Parathyroid adenoma (tissue), 2 donors: Measurements from ENCODE around the gene ZSCAN23.

Experiments
- H2AFZ ChIP-seq: fragments of 300-600 bp; sonication (generic); one replicate; pipeline ENCODE4 v1.7.0; 2017; ENCODE audit warnings: antibody characterized with exemption, mild to moderate bottlenecking
- H3K27ac ChIP-seq: fragments of 300-600 bp; sonication (generic); one replicate; pipeline ENCODE4 v1.7.0; 2017
- H3K27me3 ChIP-seq: fragments of 300-600 bp; sonication (generic); one replicate; pipeline ENCODE4 v1.7.0; 2017; ENCODE audit warnings: low read length; ENCODE audit not compliant: control insufficient read depth, insufficient read depth
- H3K36me3 ChIP-seq: fragments of 300-600 bp; sonication (generic); one replicate; pipeline ENCODE4 v1.7.0; 2017; ENCODE audit warnings: low read length; ENCODE audit not compliant: control insufficient read depth, insufficient read depth
- H3K4me1 ChIP-seq: fragments of 300-600 bp; sonication (generic); one replicate; pipeline ENCODE4 v1.7.0; 2017; ENCODE audit warnings: control low read depth
- H3K4me2 ChIP-seq: fragments of 300-600 bp; sonication (generic); one replicate; pipeline ENCODE4 v1.7.0; 2017; ENCODE audit warnings: low read length
- H3K4me3 ChIP-seq: fragments of 300-600 bp; sonication (generic); one replicate; pipeline ENCODE4 v1.7.0; 2017; ENCODE audit warnings: low read depth, low read length
- H3K79me2 ChIP-seq: fragments of 300-600 bp; sonication (generic); one replicate; pipeline ENCODE4 v1.7.0; 2017; ENCODE audit warnings: control low read depth
- H3K9ac ChIP-seq: fragments of 300-600 bp; sonication (generic); one replicate; pipeline ENCODE4 v1.7.0; 2017; ENCODE audit warnings: mild to moderate bottlenecking
- H3K9me3 ChIP-seq: fragments of 300-600 bp; sonication (generic); one replicate; pipeline ENCODE4 v1.7.0; 2017; ENCODE audit warnings: low read length; ENCODE audit not compliant: control insufficient read depth
- TF ChIP-seq, protein P1 (sequence below): fragments of 300-600 bp; sonication (generic); IDR thresholded peaks from one replicate; pipeline ENCODE4 v1.7.0; 2017; ENCODE audit warnings: antibody characterized with exemption, mild to moderate bottlenecking
- donor health status: primary hyperparathyroidism.

ZSCAN23 gene

GRCh38 chr6:28488916-28489365 is 45.6 kb upstream of the ZSCAN23 start:
- Histone ChIP-seq H3K27ac (no peak overlapping the region), H3K4me2 (no peak overlapping the region), H3K79me2 (no peaks in the 10 kb centered on the region), H3K9me3 (no peaks in the 10 kb centered on the region), H3K9ac (no peak overlapping the region), H2AFZ (no peak overlapping the region), H3K27me3 (no peaks in the 10 kb centered on the region), H3K4me3 (no peak overlapping the region), H3K36me3 (no peaks in the 10 kb centered on the region), H3K4me1 (no peaks in the 10 kb centered on the region)
- TF ChIP-seq, protein P1, sequence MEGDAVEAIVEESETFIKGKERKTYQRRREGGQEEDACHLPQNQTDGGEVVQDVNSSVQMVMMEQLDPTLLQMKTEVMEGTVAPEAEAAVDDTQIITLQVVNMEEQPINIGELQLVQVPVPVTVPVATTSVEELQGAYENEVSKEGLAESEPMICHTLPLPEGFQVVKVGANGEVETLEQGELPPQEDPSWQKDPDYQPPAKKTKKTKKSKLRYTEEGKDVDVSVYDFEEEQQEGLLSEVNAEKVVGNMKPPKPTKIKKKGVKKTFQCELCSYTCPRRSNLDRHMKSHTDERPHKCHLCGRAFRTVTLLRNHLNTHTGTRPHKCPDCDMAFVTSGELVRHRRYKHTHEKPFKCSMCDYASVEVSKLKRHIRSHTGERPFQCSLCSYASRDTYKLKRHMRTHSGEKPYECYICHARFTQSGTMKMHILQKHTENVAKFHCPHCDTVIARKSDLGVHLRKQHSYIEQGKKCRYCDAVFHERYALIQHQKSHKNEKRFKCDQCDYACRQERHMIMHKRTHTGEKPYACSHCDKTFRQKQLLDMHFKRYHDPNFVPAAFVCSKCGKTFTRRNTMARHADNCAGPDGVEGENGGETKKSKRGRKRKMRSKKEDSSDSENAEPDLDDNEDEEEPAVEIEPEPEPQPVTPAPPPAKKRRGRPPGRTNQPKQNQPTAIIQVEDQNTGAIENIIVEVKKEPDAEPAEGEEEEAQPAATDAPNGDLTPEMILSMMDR: no peak

DNA sequence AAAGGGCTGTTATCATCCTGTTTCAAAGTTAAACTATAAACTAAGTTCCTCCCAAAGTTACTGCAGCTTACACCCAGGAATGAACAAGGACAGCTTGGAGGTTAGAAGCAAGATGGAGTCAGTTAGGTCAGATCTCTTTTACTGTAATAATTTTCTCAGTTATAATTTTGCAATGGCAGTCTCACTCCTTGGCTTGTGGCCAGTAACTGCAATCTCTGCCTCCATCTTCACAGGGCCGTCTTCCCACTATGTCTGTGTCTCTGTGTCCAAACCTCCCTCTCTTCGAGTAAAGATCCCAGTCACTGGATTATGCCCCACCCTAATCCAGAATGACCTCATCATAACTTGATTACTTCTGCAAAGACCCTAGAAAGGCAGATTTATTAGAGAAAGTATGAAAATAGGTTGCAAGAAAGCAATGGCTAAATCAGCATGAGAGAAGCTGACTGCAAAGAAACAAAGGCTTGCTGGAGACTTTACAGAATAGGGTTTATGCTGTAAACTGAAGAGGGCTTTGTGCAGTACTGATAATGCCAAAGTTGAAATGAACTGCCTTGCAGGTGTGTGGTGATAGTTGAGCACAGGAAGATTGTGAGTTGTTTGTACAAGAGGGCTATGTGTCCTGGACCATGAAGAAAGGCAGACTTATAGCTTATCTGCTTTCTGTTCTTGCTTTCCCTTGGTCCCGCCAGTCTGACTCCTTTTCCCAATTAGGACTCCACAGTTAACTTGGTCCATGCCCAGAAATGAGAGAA is 43.9 kb upstream of the ZSCAN23 start:
- H3K36me3 ChIP-seq: no peaks in the 10 kb centered on the region
- no peaks in the 10 kb centered on the region for H3K79me2 ChIP-seq
- no peak overlapping the region for H2AFZ ChIP-seq
- H3K4me3 ChIP-seq: no peak overlapping the region
- H3K27ac ChIP-seq: no peak overlapping the region
- no peaks in the 10 kb centered on the region for H3K9me3 ChIP-seq
- no peaks in the 10 kb centered on the region for H3K27me3 ChIP-seq
- H3K9ac ChIP-seq: no peak overlapping the region
- TF ChIP-seq, protein P1: no peak
- H3K4me2 ChIP-seq: no peak overlapping the region
- no peaks in the 10 kb centered on the region for H3K4me1 ChIP-seq

- Histone ChIP-seq H3K4me1 (no peaks in the 10 kb centered on the region), H2AFZ (no peak overlapping the region), H3K9me3 (no peaks in the 10 kb centered on the region), H3K79me2 (no peaks in the 10 kb centered on the region), H3K4me3 (no peak overlapping the region), H3K36me3 (no peaks in the 10 kb centered on the region), H3K27me3 (no peaks in the 10 kb centered on the region), H3K9ac (no peak overlapping the region), H3K27ac (no peak overlapping the region), H3K4me2 (no peak overlapping the region)
- TF ChIP-seq, protein P1: no peak
Measured at GRCh38 chr6:28486533-28486932, 43.2 kb upstream of the ZSCAN23 start.

GRCh38 chr6:28485482-28485881 is 42.2 kb upstream of the ZSCAN23 start:
- H3K79me2 ChIP-seq: no peaks in the 10 kb centered on the region

More at GRCh38 chr6:28485482-28485881, 42.2 kb upstream of the ZSCAN23 start:
- no peak overlapping the region for H2AFZ ChIP-seq
- no peaks in the 10 kb centered on the region for H3K27me3 ChIP-seq
- no peak overlapping the region for H3K4me3 ChIP-seq
- H3K9me3 ChIP-seq: no peaks in the 10 kb centered on the region
- H3K4me2 ChIP-seq: no peak overlapping the region
- no peaks in the 10 kb centered on the region for H3K36me3 ChIP-seq
- no peak overlapping the region for H3K27ac ChIP-seq
- TF ChIP-seq, protein P1: no peak
- H3K4me1 ChIP-seq: no peaks in the 10 kb centered on the region
- no peak overlapping the region for H3K9ac ChIP-seq
